WI38 (cell line): ENCODE data around the gene TFB2M.

ENCODE experiments used
- H3K4me3 ChIP-seq: 2 replicates; pipeline ENCODE4 v1.5.1; 2011; ENCODE audit warnings: low read depth, mild to moderate bottlenecking, control low read depth, low read length
- TF ChIP-seq, protein P1 (sequence below): IDR thresholded peaks from 2 replicates; pipeline ENCODE4 v1.5.1; 2012; ENCODE audit warnings: low read depth, mild to moderate bottlenecking, control low read depth, low read length

The TFB2M gene

DNA sequence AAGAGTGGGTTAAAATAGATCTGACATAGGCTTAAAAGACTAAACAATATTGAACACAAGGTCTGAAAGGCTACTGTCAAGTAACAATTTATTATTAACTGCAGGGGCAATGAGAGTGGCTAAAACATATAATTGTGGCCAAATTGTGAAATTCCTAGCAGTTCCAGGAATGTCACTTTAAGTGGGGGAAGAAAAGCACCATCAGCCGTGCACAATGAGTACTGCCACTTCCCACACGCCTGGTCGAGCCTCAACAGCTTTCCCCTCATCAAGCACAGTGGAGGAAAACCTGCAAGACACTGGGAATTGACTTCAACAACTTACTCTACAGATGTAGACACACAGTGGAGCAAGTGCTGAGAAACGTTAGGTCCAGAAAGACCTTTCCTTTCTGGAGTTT is 16.4 kb downstream of the TFB2M start:
- TF ChIP-seq, protein P1, sequence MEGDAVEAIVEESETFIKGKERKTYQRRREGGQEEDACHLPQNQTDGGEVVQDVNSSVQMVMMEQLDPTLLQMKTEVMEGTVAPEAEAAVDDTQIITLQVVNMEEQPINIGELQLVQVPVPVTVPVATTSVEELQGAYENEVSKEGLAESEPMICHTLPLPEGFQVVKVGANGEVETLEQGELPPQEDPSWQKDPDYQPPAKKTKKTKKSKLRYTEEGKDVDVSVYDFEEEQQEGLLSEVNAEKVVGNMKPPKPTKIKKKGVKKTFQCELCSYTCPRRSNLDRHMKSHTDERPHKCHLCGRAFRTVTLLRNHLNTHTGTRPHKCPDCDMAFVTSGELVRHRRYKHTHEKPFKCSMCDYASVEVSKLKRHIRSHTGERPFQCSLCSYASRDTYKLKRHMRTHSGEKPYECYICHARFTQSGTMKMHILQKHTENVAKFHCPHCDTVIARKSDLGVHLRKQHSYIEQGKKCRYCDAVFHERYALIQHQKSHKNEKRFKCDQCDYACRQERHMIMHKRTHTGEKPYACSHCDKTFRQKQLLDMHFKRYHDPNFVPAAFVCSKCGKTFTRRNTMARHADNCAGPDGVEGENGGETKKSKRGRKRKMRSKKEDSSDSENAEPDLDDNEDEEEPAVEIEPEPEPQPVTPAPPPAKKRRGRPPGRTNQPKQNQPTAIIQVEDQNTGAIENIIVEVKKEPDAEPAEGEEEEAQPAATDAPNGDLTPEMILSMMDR = no peak
- no peak overlapping the region for H3K4me3 ChIP-seq

DNA sequence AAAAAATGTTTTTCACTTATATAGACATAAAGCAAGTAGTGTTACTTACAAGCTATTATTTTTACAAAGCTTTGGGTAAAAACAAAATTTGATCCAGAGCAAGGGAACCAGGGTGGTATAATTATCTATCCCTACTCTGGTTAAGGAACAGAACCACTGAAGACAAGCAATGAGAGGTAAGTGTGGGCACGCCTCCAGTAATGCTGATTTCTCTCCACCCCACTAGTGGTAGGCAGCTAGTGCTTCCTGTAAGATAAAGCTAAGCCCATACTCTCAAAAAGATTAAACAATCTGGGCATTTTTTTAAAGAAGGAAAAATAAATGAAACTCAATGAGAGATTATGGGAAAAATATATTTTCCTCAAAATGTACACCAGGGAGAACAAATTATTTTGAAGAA is 22.1 kb downstream of the TFB2M start:
- TF ChIP-seq, protein P1 = no peak
- no peak overlapping the region for H3K4me3 ChIP-seq

DNA sequence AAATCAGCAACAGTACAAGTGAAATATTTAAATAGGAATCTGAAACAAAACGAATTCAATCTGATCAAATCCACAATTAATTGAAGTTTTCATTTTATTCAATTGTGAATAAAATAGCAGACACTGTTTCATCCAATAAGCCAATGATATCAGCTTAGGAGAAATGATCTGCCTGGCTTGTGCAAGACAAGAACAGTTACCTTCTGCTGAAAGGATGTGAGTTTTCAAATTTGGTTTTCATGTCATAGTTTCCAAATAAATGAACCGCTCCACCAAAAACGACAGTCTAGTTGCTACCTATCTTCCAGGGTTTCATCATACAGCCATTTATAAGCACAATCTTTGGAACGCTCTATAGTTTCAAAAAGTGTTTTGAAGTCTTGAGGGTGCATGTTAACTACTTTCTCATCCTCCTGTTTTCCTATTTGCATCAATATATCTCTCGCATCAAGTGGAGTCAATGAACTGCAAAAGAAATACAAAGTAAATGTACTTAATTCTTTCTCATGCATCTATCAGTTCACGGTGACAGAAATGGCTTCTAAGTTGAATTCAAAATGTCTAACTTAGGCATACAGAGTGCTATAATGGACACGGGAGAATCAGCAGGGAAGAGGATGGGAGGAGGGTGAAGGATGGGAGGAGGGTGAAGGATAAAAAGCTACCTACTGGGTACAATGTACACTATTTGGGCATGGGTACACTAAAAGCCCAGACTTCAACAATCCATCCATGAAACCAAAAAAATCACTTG is 25.1 kb downstream of the TFB2M start:
- TF ChIP-seq, protein P1 = no peak
- H3K4me3 ChIP-seq = no peak overlapping the region

DNA sequence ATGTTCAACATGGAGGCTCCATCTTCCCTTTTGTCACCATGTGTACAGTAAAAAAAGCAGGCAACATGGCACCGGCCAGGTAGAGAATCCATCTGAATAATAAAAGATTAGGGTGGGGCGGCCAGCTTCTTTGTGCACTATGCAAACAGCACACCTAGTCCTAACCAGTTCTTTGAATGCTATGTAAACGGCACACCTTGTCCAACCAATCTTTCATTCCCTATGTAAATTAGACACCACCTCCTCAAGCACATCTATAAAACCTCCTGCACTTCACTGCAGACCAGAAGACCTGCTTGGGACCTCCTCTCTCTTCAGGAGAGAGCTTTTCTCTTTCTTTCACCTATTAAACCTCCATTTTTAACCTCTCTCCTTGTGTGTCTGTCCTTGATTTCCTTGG is 28.2 kb downstream of the TFB2M start:
- no peak overlapping the region for H3K4me3 ChIP-seq

DNA sequence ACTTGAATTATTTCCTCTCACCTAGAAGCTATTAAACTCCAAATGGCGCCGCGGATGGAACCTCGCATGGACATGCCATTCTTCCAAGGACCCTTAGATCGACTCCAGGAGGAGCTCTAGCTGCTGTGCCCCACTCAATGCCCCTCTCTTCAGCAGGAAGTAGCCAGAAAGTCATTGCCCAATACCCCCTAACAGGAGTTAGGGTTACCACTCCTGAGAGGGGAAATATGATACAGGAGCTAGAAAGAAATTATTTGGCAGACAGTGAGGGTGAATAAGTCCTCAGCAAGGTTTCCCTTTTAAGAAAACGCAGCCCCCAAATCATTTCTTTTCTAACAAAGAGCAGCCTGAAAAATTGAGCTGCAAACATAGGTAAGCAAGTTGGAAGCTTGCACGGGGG is 28.6 kb downstream of the TFB2M start:
- H3K4me3 ChIP-seq = no peak overlapping the region
- TF ChIP-seq, protein P1 = no peak

More for the DNA sequence above, 28.2 kb downstream of the TFB2M start:
- TF ChIP-seq, protein P1 = no peak

DNA sequence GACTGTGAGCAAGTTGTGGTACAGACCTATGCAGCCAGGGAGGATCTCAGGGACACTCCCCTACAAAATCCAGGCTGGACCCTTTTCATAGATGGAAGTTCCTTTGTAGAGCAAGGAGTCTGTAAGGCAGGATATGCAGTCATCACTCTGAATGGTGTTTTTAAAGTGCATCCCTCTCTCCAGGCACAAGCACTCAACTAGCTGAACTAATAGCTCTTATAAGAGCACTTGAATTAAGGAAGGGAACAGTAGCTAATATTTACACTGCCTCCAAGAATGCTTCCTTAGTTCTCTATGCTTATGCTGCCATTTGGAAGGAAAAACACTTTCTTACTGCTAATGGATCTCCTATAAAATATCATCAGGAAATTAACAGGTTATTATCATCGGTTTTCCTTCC is 31.9 kb downstream of the TFB2M start:
- no peak overlapping the region for H3K4me3 ChIP-seq
- TF ChIP-seq, protein P1 = no peak

DNA sequence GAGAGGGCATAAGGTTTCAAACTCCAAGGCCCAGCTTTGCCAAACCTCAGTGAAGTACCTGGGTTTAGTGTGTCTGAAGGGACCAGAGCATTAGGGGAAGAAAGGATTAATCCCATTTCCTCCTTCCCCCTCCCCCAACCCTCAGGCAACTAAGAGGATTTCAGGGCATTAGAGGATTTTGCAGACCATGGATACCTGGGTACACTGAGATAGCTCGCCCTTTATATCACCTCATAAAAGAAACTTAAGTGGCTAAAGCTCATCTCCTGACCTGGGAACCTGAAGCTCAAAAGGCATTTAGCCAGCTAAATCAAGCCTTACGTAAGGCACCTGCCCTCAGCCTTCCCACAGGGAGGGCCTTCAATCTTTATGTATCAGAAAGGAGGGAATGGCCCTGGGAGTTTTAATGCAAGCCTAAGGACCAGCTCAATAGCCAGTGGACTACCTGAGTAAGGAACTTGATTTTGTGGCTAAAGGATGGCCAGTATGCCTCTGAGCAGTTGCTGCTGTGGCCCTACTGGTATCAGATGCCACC is 32.6 kb downstream of the TFB2M start:
- TF ChIP-seq, protein P1 = no peak
- H3K4me3 ChIP-seq = no peak overlapping the region
